SH-SY5Y (cell line): ENCODE results near the gene HDDC2.

Experiments used
- GATA2 ChIP-seq: IDR thresholded peaks from 2 replicates; pipeline ENCODE4 v1.6.1; 2011; ENCODE audit warnings: mild to moderate bottlenecking, low read depth, low read length
- GATA3 ChIP-seq: IDR thresholded peaks from 2 replicates; pipeline ENCODE4 v1.6.1; 2011; ENCODE audit warnings: low read depth, mild to moderate bottlenecking, low read length, moderate library complexity

DNA sequence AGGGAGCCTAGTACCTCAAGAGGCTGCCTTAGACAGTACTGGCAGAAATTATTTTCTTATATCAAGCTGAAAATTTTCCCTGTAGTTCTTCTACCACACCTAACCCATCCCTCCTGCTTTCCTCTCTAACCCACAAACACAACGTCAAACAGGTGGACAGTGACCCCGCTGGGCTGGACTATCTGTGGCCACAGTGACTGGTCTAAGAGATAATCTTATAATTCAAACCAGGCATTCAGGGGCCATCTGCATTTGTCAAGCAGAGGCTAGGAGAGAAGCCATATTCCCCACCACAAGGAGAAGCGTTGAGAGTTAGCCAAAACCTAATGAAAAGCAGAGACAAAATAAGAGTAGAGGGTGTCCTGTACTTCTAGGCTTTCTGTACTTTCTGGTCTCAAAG, 8.2 kb downstream of the HDDC2 start:
- TF ChIP-seq GATA3 (no peak), GATA2 (peak; percentile 53; the same call in 1 of the 2 replicates)
